Sigmoid colon (tissue), 4 donors: ENCODE measurements around the gene MLLT3.
"Not testable (repeated sequence)": the region's sequence is repeated elsewhere in the genome, so short reads cannot be mapped to it uniquely, and the experiment has no call there.

ENCODE experiments used
- EP300 ChIP-seq, 4 donors: sonication (generic); formaldehyde crosslinking; IDR thresholded peaks; one replicate each; pipeline ENCODE4 v1.6.1; 2017; ENCODE audit warnings: antibody characterized with exemption in 4 of 4
- POLR2A ChIP-seq, 2 donors: fragments of 450-650 bp; IDR thresholded peaks; one replicate each; pipeline ENCODE4 v1.6.1; 2016; ENCODE audit warnings: antibody characterized with exemption in 2 of 2, mild to moderate bottlenecking in 2 of 2, moderate library complexity in 2 of 2
- POLR2AphosphoS5 ChIP-seq, 4 donors: sonication (generic); formaldehyde crosslinking; IDR thresholded peaks; one replicate each; pipeline ENCODE4 v1.6.1; 2017; ENCODE audit warnings: antibody characterized with exemption in 4 of 4
- TF ChIP-seq, protein P1 (sequence below), 4 experiments: fragments of 450-650 bp in 3 of 4; fragments of 200-600 bp in 1 of 4; IDR thresholded peaks; one replicate each; pipeline ENCODE4 v1.5.1; 2016 to 2019; ENCODE audit warnings: antibody characterized with exemption in 4 of 4, mild to moderate bottlenecking in 3 of 4, moderate library complexity in 2 of 4

DNA sequence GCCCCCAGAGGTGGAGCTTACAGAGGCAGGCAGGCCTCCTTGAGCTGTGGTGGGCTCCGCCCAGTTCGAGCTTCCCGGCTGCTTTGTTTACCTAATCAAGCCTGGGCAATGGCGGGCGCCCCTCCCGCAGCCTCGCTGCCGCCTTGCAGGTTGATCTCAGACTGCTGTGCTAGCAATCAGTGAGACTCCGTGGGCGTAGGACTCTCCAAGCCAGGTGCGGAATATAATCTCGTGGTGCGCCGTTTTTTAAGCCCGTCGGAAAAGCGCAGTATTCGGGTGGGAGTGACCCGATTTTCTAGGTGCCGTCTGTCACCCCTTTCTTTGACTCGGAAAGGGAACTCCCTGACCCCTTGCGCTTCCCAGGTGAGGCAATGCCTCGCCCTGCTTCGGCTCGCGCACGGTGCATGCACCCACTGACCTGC is 36.0 kb upstream of the MLLT3 start:
- TF ChIP-seq POLR2AphosphoS5, POLR2A, EP300 (IDR thresholded peaks at IDR 0.05): not testable (repeated sequence)
- TF ChIP-seq, protein P1, sequence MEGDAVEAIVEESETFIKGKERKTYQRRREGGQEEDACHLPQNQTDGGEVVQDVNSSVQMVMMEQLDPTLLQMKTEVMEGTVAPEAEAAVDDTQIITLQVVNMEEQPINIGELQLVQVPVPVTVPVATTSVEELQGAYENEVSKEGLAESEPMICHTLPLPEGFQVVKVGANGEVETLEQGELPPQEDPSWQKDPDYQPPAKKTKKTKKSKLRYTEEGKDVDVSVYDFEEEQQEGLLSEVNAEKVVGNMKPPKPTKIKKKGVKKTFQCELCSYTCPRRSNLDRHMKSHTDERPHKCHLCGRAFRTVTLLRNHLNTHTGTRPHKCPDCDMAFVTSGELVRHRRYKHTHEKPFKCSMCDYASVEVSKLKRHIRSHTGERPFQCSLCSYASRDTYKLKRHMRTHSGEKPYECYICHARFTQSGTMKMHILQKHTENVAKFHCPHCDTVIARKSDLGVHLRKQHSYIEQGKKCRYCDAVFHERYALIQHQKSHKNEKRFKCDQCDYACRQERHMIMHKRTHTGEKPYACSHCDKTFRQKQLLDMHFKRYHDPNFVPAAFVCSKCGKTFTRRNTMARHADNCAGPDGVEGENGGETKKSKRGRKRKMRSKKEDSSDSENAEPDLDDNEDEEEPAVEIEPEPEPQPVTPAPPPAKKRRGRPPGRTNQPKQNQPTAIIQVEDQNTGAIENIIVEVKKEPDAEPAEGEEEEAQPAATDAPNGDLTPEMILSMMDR (IDR thresholded peaks at IDR 0.05) = not testable (repeated sequence)
